ENCODE results near the gene SMPX. TPM values are rescaled to one million over a fixed set of nuclear protein-coding genes. Genes with fewer than 3 reads are reported as not detected.

The SMPX gene
- total RNA-seq, 1 donor from 2014 or later: not detected

GRCh38 chrX:21721195-21721594 lies 36.7 kb downstream of the SMPX start:
- CTCF ChIA-PET: no interaction called here
- intact Hi-C loops (cut with micrococcal nuclease): no loop called here
- ATAC-seq (ENCODE audit: low read depth) (no peak), DNase-seq (no peak)
- Mint-ChIP-seq H3K27me3 (no peaks in the 10 kb centered on the region), H3K4me3 (no peak overlapping the region), H3K4me1 (no peaks in the 10 kb centered on the region), H3K27ac (no peak overlapping the region), H3K36me3 (ENCODE audit: low read depth) (no peaks in the 10 kb centered on the region), H3K9me3 (no peaks in the 10 kb centered on the region)
- POLR2A ChIA-PET: no interaction called here
- TF ChIP-seq CTCF (IDR thresholded peaks at IDR 0.05): no peak

- ChIA-PET CTCF (no interaction called here), POLR2A (no interaction called here)
- intact Hi-C loops (cut with micrococcal nuclease): no loop called here
- no peaks in the 10 kb centered on the region for H3K36me3 Mint-ChIP-seq (ENCODE audit: low read depth)
- H3K4me3 Mint-ChIP-seq: no peak overlapping the region
- no peaks in the 10 kb centered on the region for H3K9me3 Mint-ChIP-seq
- no peak for TF ChIP-seq CTCF (IDR thresholded peaks at IDR 0.05)
- DNase-seq: no peak
- no peaks in the 10 kb centered on the region for H3K27me3 Mint-ChIP-seq
- no peak for ATAC-seq (ENCODE audit: low read depth)
- no peaks in the 10 kb centered on the region for H3K4me1 Mint-ChIP-seq
- no peak overlapping the region for H3K27ac Mint-ChIP-seq
These were observed 39.3 kb downstream of the SMPX start for GRCh38 chrX:21718575-21718974.

- no peak for DNase-seq
- intact Hi-C loops (cut with micrococcal nuclease): no loop called here
- Mint-ChIP-seq H3K4me3 (no peak overlapping the region), H3K9me3 (peaks cover 2% of the 10 kb centered on the region), H3K4me1 (no peaks in the 10 kb centered on the region), H3K27ac (no peak overlapping the region), H3K27me3 (no peaks in the 10 kb centered on the region), H3K36me3 (ENCODE audit: low read depth) (no peaks in the 10 kb centered on the region)
- no peak for ATAC-seq (ENCODE audit: low read depth)
- CTCF ChIA-PET: no interaction called here
- no peak for TF ChIP-seq CTCF (IDR thresholded peaks at IDR 0.05)
- POLR2A ChIA-PET: no interaction called here
These were observed 40.1 kb downstream of the SMPX start for GRCh38 chrX:21717802-21718201.

GRCh38 chrX:21715825-21716224 lies 42.1 kb downstream of the SMPX start:
- ATAC-seq (ENCODE audit: low read depth) (no peak), DNase-seq (no peak)
- no peaks in the 10 kb centered on the region for H3K36me3 Mint-ChIP-seq (ENCODE audit: low read depth)
- H3K9me3 Mint-ChIP-seq: peaks cover 2% of the 10 kb centered on the region
- no peak for TF ChIP-seq CTCF (IDR thresholded peaks at IDR 0.05)
- no peak overlapping the region for H3K27ac Mint-ChIP-seq
- no peaks in the 10 kb centered on the region for H3K27me3 Mint-ChIP-seq
- H3K4me1 Mint-ChIP-seq: no peaks in the 10 kb centered on the region
- H3K4me3 Mint-ChIP-seq: no peak overlapping the region
- intact Hi-C loops (cut with micrococcal nuclease): no loop called here
- ChIA-PET POLR2A (no interaction called here), CTCF (no interaction called here)

- ATAC-seq (ENCODE audit: low read depth) (no peak), DNase-seq (no peak)
- ChIA-PET POLR2A (no interaction called here), CTCF (no interaction called here)
- no peaks in the 10 kb centered on the region for H3K27me3 Mint-ChIP-seq
- H3K9me3 Mint-ChIP-seq: peaks cover 2% of the 10 kb centered on the region
- no peaks in the 10 kb centered on the region for H3K4me1 Mint-ChIP-seq
- intact Hi-C loops (cut with micrococcal nuclease): no loop called here
- no peaks in the 10 kb centered on the region for H3K36me3 Mint-ChIP-seq (ENCODE audit: low read depth)
- no peak overlapping the region for H3K27ac Mint-ChIP-seq
- H3K4me3 Mint-ChIP-seq: no peak overlapping the region
- no peak for TF ChIP-seq CTCF (IDR thresholded peaks at IDR 0.05)
These were observed 42.6 kb downstream of the SMPX start for GRCh38 chrX:21715337-21715736.
